ENCODE measurements around the gene C20orf204. TPM values are rescaled to one million over a fixed set of nuclear protein-coding genes. Genes with fewer than 3 reads are reported as not detected.

The C20orf204 gene
- 0.14 and 0.74 TPM in 2 replicates for total RNA-seq

GRCh38 chr20:64035933-64036345 lies at the start of gene C20orf204:
Gene C20orf204, plus strand, starts transcription at chr20:64036182. Its CDS starts 142 bp downstream, at chr20:64036324.

GRCh38 chr20:64049060-64049877 lies 13.3 kb downstream of the C20orf204 start, which contains the start of gene SOX18:
Gene SOX18, minus strand, starts transcription at chr20:64049639. Its CDS starts 123 bp downstream, at chr20:64049516.

GRCh38 chr20:64062596-64063388 lies 26.8 kb downstream of the C20orf204 start, which contains the start of gene TCEA2:
Gene TCEA2, plus strand, starts transcription at chr20:64063198. Its CDS starts 115 bp downstream, at chr20:64063313.

GRCh38 chr20:64079273-64080012 lies 43.5 kb downstream of the C20orf204 start, which contains the start of gene RGS19:
Gene RGS19, minus strand, starts transcription at chr20:64079518. Its CDS starts 2,632 bp downstream, at chr20:64076886.

GRCh38 chr20:64080013-64080812 lies 44.2 kb downstream of the C20orf204 start, which contains the start of gene OPRL1:
Gene OPRL1, plus strand, starts transcription at chr20:64080082. Its CDS starts 12,639 bp downstream, at chr20:64092721.

GRCh38 chr20:64083804-64084684 lies 48.1 kb downstream of the C20orf204 start, which contains the start of gene LKAAEAR1:
Gene LKAAEAR1, minus strand, starts transcription at chr20:64084398. Its CDS starts 179 bp downstream, at chr20:64084219.

Other genes starting within 250 kb of the C20orf204 start
- gene ZBTB46, start 204.9 kb upstream of the C20orf204 start, total RNA-seq, result 0.42 and 0.93 TPM in 2 replicates
- not detected in 2 replicates for gene ABHD16B, start 174.7 kb upstream of the C20orf204 start, total RNA-seq
- 85.5 and 103 TPM in 2 replicates for gene TPD52L2, start 170.9 kb upstream of the C20orf204 start, total RNA-seq
- gene DNAJC5, start 141.1 kb upstream of the C20orf204 start, total RNA-seq, result 70.0 and 72.2 TPM in 2 replicates
- 9.5 and 23.1 TPM in 2 replicates for gene UCKL1, start 79.8 kb upstream of the C20orf204 start, total RNA-seq
- 10.5 and 14.2 TPM in 2 replicates for gene ZNF512B, start 66.3 kb upstream of the C20orf204 start, total RNA-seq
- 11.1 and 11.6 TPM in 2 replicates for gene SAMD10, start 56.5 kb upstream of the C20orf204 start, total RNA-seq
- 38.0 and 43.2 TPM in 2 replicates for gene PRPF6, start 55.0 kb upstream of the C20orf204 start, total RNA-seq
- 0.07 TPM in 1 of 2 replicates, not detected in the other for gene SOX18, start 13.5 kb downstream of the C20orf204 start, total RNA-seq
- 9.5 and 10.0 TPM in 2 replicates for gene TCEA2, start 27.0 kb downstream of the C20orf204 start, total RNA-seq
- gene RGS19, start 43.3 kb downstream of the C20orf204 start, total RNA-seq, result 21.4 and 22.6 TPM in 2 replicates
- 0.28 and 1.6 TPM in 2 replicates for gene OPRL1, start 43.9 kb downstream of the C20orf204 start, total RNA-seq
- gene LKAAEAR1, start 48.2 kb downstream of the C20orf204 start, total RNA-seq, result 0.28 TPM in 1 of 2 replicates, not detected in the other
- gene NPBWR2, start 71.4 kb downstream of the C20orf204 start, total RNA-seq, result not detected in 2 replicates
- gene MYT1, start 128.3 kb downstream of the C20orf204 start, total RNA-seq, result not detected in 2 replicates
- gene PCMTD2, start 219.6 kb downstream of the C20orf204 start, total RNA-seq, result 22.9 and 37.4 TPM in 2 replicates